Inflammatory macrophage treated with lipopolysaccharide for 4 hours (primary cell): ENCODE measurements around the gene ZGRF1.
A peak's percentile ranks its signal among the peaks of the same experiment; 100 is the strongest.
"Not testable (repeated sequence)": the region's sequence is repeated elsewhere in the genome, so short reads cannot be mapped to it uniquely, and the experiment has no call there.

ENCODE experiments used
- DNase-seq: peaks from one replicate; pipeline ENCODE4 v3.0.0-alpha.2; 2020

ZGRF1 gene

DNA sequence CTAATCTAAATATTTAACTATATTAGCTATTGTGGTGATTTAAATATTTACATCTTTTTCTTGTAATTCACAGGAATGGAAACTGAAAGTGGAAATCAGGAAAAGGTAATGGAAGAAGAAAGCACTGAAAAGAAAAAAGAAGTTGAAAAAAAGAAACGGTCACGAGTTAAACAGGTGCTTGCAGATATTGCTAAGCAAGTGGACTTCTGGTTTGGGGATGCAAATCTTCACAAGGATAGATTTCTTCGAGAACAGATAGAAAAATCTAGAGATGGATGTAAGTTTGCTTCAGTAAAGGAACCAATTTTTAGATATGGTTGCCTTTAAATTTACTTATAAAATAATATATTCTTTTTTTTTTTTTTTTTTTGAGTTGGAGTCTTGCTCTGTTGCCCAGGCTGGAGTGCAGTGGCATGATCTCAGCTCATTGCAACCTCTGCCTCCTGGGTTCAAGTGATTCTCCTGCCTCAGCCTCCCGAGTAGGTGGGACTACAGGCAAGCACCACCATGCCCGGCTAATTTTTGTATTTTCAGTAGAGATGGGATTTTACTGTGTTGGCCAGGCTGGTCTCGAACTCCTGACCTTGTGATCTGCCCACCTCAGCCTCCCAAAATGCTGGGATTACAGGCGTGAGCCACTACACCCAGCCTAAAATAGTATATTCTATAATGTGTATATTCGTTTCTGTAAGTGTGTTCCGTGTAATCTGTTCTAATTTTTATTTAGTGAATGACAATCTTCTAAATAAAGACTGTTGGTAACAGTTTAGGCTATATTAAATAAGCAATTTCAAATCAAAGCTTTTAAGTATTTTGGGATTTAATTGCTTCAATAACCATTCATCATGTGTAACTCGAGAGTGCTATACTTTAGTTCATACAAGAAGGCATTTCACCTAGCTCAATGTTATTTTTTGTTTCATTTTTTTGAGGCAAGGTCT is 8.2 kb upstream of the ZGRF1 start:
- not testable (repeated sequence) for DNase-seq

DNA sequence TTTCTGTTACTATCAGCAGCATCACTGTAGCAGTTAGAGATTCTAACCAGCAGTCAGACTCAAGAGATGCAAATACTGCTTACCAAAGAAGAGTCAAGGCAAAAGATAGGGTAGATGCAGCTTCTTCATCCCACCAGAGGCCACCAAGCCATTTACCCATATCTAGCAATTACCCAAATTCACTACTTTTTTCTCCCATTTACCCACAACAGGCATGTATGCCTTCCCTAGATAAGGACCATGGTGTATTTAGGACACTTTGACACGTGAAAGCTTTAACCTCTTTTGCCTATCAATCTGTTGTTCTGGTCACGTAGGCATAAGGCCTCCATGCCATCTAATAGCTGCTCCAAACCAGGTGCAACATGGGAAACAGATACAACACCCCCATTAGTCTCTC is 5.8 kb upstream of the ZGRF1 start:
- DNase-seq = no peak

DNA sequence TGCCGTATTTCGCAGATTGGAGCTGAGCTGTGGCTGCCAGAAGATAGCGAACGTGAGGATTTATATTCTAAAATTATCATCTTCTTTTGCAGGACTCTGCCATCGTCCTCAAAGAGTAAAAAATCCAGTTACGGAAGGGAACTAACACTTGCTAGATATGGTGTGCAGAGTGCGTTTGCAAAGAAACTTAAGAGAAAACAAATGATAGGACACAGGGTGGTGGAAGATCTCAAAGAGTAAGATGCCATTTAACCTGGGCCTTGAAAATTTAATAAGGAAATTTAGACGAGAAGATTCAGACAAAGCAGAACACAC is 800 bp upstream of the ZGRF1 start:
- DNase-seq = no peak

DNA sequence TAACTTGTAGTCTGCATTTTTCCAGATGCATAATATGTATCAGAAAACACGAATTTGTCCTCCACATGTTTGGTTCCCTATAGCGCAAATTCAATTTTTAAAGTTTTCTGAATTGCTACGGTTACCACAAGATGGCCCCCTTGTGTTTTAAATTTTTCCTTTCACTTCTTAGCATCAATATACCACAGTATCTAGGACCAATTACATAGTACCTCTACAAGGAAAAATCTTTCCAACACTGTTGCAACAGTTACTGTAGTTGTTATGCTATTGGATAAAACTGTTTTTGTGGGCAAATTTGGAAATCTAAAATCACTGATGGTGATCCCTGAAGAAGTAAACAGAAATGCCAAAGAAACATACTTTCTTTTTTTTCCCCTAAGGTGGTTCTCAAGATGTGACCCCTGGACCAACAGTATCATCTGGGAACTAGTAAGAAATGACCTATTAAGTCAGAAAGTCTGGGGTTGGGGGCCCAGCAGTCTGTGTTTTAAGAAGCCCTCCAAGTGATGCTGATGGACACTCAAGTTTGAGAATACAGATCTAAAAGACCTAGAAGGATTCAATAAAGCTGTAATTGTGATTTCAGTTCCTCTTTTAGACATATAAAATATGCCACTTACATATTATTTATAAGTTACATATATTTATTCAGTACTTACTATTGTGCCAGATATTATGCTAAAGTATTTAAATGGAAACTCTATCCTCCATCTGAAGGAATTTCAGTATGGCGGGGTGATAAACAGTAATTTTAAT is 3.1 kb downstream of the ZGRF1 start:
- peak; percentile 24 for DNase-seq

DNA sequence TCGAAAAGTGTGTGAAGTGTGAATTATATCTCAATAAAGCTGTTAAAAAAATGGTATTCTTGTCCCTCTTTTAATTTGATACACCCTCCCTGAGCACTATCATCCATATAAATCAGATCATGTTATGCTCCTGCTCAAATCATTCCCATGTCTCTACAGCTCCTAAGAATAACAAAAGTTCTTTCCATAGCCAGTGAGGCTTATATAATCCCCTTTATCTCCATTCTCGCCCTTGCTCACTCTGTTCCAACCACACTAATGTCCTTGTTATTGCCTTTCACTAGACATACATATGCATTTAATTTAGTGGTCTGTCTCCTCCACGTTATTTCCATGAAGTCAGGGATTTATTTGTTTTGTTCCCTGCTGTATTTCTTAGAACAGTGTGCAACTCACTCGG is 10.5 kb downstream of the ZGRF1 start:
- no peak for DNase-seq

DNA sequence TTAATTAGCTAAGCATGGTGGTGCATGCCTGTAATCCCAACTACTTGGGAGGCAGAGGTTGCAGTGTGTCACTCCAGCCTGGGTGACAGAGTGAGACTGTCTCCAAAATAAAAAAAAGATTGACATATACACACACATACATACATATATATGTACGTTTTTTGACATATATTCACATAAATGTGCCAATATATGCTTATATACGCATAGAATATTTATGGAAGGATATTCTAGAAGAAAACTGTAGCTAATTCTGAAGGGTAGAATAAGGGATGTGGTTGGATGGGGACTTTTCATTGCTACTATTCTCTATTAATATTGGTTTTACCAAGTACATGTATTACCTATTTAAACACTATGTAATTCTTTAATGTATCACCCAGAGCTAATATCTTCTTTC is 19.7 kb downstream of the ZGRF1 start:
- no peak for DNase-seq

DNA sequence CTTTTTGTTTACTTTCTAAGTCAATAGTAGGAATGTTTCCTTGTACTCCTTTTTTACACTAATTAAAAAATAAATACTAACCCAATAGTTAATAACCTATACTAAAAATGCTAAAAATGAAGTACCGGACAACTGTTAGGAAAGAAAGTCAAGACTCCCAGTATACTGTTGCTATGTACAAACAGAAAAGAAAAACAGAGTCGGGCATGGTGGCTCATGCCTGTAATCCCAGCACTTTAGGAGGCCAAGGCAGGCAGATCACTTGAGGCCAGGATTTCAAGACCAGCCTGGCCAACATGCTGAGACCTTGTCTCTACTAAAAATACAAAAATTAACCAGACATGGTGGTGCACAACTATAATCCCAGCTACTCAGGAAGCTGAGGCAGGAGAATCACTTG is 23.9 kb downstream of the ZGRF1 start:
- not testable (repeated sequence) for DNase-seq

DNA sequence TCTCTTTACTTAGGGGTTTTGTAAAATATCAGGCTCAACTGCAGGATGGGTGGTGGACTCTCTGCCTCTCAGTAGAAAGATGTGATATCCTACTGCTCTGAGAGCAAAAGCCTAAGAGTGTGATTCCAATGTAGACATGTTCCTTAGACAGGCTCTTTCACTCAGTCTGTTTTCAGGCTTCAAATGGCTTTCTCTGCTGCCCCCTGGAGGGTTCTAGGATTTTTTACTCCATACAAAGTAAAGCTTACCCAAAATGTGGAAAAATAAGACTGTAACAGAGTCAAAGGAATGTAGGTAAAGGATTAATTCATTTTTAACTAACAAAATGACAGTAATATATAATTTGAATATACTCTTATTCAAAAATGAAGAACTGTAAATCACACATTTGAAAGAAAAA is 32.1 kb downstream of the ZGRF1 start:
- peak; percentile 42 for DNase-seq

DNA sequence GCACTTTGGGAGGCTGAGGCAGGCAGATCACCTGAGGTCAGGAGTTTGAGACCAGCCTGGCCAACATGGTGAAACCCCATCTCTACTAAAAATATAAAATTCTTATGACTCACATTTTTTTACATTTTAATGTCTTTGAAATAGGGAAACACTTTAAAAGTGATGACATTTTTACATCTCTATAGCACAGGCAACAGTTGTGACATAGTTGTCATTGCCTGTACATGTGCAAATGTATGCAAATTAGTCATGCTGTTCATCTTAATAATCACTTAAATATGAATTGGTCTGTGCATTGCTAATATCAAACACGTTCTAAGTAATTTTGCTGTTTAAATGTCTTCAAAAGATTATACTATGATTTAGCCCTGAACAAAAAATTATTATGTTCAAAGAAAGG is 41.7 kb downstream of the ZGRF1 start:
- no peak for DNase-seq

DNA sequence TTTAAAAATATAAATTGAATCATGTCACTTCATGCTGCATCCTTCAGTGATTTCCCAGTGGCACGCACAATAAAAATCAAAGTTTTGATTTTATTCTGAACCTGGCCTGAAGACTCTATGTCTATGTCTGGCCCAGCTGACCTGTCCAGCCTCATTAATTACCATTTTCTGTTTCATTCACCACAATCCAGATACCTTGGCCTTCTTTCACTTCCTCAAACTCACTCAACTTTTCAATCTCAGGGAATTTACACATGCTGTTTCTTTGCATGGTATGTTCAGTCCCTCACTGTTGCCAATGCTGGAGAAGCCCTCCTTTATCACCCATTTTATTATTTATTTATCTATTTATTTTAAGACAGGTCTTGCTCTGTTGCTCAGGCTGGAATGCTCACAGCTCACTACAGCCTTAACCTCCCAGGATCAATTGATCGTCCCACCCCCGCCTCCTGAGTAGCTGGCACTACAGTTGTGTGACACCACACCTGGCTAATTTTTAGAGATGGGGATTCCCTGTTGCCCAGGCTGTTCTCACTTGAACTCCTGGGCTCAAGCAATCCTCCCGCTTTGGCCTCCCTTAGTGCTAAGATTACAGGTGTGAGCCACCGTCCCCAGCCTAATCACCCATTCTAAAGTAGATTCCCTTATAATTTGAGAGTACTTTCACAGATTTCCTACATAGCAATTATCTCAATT is 43.1 kb downstream of the ZGRF1 start:
- no peak for DNase-seq

DNA sequence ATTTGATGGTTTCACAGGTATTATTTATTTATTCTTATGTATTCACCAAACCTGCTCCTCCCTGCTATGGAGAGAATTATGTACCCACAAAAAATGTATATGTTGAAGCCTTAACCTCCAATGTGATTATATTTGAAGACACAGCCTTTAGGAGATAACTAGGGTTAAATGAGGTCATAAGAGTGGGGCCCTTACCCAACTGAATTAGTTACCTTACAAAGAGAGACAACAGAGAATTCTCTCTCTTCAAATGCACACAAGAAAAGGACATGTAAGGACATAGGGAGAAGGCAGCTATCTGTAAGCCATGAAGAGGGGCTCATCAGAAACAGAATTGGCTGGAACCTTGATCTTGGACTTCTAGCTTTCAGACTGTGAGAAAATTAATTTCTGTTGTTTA is 44.0 kb downstream of the ZGRF1 start:
- no peak for DNase-seq

DNA sequence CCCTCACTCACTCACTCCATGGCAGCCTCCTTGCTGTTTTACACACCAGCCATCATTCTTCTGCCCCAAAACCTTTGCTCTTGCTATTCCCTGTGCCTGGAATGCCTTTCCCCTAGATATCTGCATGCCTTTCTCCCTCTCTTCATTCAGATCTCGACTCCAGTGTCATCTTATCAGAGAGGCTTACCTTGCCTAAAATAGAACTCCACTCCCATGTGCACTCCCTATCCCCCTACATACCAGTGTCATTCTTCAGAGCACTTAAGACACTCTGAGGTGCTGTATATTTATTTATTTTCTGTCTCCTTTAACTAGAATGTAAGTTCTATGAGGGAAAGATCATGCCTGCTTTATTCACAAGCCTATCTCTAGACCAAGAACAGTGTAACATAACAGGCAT is 45.1 kb downstream of the ZGRF1 start:
- no peak for DNase-seq

DNA sequence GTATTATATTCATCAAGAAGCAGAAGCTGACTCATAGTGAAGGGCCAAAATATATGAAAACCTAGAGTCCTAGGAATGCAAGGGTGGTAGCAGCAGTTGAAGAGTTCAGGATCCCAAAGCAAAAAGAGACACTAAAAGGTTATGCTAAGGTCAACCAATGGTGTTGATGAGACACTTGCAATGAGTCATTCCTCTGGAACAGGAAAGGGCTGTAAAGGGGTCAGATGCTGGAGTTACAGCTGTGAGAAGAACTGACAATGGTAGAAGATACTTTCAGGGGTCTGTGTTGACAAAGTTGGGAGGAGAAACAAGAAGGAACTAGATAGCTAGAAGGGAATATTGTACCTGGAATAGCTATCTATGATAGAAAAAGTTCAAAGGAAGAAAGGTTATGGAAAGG is 47.5 kb downstream of the ZGRF1 start:
- DNase-seq = peak; percentile 1

DNA sequence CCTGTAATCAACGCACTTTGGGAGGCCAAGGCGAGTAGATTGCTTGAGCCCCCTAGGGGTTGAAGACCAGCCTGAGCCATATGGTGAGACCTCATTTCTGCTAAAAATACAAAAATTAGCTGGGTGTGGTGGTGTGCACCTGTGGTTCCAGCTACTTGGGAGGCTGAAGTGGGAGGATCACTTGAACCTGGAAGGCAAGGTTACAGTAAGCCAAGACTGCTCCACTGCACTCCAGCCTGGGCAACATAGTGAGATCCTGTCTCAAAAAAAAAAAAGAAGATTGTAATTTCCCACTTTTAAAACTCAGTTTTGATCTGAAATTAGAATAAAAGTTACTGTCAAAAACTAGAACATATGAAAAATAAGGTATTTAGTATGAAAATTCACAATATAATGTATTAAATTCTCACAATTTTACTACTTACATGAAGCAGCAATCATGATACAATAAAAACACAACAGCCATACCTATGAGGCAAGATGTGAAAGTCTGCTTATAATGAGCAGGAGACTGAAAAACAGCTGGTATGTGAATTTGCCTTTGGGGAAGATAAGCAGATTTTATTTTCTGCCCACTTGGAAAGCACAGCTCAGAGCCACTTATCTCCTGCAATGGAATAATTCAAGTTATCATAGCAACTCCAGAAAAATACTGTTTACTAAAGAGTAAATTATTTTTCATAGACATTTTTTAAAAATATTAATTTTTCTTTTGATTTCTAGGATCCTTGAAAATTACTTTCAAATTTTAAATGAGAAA is 50.6 kb downstream of the ZGRF1 start:
- no peak for DNase-seq

DNA sequence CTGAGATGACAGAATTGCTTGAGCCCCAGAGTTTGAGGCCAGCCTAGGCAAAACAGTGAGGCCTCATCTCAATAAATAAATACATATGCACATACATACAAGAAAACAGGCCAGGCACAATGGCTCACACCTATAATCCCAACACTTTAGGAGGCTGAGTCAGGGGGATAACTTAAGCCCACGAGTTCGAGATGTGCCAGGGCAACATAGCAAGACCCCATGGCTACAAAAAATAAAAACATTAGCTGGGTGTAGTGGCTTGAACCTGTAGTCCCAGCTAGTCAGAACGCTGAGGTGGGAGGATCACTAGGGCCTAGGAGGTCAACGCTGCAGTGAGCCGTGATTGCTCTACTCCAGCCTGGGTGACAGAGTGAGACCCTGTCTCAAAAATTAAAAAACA is 69.2 kb downstream of the ZGRF1 start:
- DNase-seq = no peak

DNA sequence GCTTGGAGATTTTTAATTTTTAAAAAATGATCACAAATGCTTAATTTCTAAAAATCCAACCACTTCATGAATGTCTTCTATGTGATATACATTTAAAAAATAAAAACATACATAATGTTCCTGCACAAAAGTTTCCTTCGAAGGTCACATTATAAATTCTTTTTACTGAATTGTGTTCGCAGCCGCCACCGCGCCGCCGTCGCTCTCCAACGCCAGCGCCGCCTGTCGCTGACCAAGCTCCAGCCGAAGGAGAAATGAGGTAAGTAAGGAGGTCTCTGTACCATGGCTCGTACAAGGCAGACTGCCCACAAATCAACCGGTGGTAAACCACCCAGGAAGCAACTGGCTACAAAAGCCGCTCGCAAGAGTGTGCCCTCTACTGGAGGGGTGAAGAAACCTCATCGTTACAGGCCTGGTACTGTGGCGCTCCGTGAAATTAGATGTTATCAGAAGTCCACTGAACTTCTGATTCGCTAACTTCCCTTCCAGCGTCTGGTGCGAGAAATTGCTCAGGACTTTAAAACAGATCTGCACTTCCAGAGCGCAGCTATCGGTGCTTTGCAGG is 71.9 kb downstream of the ZGRF1 start:
- DNase-seq = no peak

DNA sequence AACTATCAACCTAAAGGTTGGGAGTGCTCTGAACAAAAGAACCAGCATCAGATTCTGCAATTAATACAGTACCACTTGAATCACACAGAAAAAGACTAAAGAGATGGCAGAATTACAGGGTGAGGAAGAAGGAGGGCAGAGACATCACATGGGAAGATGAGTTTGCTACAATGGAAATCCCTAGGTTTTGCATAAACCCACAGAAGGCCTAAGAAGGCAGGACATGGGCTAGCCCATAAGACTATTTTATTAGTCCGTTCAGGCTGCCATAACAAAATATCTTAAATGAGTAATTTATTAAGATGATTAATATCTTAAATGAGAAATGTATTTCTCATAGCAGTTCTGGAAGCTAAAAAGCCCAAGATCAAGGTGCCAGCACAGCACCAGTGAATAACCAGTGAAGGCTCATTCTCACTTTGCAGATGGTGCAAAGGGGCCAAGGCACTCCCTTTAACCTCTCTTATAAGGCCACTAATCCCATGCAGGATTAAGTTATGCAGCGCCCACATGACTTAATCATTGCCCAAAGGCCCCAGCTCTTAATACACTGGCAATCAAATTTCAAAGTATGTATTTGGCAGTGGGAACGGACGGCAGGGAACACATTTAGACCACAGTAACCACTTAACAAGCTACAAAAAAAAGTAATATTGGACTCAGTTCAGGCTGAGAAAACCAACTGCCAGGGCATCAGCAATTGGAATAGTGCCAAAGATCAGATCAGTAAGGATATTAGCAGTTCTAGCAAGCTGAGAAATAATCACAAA is 73.1 kb downstream of the ZGRF1 start:
- DNase-seq = no peak

DNA sequence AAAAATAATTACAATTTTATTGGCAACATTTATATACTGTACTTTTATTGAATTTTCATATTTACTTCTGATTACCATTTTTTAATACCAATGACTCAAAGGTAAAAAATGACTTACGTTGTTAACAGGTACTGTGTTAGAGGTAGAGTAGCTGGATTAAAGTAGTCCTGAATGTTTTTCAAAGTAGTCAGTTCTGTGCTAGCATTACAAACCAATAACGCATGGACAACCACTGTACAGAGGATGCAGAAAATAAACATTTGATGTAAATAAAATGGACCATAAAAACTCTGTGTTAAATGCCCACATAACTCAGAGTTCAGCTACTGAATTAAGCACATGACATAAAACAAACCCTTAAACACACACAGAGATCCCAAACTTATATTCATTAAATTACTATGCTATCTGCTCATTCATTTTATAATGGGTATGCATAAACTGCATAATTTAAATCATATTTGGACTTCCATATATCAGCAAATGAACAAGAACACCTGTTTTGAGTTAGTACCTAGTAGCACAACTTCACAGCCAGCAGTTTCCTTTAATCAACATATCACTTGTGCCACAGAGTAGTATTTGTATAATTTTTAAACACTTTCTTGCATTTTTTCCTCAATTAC is 74.3 kb downstream of the ZGRF1 start:
- DNase-seq = no peak

DNA sequence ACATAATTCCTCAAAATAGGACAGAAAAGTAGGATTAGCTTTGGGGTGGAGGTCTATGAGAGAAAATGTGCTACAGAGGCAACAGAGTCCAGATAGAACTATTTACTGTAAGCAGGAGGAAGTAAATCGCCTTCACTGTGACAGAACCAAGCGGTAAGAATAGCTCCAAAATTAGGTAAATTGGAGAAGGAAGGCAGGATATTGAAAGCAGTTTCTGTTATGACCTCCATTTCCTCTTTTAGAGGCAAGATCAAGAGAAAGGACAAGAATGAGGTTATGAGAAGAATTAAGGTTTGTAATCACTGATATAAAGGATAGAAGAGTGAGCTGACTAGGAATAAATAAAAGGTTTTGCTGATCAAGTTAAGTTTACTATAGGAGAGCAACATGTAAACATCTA is 76.6 kb downstream of the ZGRF1 start:
- DNase-seq = peak; percentile 37

DNA sequence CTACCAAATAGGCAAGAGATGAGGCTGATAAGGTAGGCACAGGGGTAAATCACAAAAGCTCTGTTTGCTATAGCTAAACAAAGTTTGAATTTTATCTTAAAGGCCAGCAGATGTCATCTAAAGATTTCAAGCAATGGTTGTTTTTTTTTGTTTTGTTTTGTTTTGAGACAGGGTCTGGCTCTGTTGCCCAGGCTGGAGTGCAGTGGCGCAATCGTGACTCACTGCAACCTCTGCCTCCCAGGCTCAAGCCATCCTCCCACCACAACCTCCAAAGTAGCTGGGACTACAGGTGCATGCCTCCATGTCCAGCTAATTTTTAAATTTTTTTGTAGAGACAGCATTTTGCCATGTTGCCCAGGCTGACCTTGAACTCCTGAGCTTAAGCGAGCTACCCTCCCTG is 77.7 kb downstream of the ZGRF1 start:
- DNase-seq = no peak

DNA sequence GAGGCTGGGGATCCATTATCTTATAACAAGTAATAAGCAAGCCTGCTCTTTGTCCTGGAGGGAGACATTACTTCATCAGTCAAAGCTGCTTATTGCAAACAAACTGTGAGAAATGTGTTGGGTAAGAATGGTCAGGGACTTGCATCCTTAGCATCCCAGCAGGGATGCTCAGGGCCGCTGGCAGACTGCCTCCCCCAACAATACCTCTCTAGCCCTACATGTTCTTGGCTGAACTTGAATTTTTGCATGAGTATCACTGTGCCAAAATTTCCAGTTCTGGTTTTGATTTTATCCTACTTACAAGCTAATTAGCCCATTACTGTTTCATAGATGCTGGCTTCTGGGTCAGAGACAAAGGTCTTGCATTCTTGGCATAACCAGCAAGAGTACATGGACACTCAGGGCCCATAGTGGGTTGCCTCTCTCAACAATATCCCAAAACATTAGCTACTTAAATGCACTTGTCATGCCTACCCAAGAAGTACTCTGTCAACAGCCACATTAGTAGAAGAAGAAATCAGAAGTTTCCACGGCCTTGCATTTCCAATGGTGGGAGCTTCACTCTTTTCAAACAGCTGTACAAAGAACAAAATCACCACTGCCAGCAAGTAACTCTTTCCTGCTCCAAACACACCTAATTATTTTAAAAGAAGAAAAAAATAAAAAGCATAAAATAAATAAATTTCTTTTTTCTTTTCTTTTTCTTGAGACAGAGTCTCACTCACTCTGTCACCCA is 78.9 kb downstream of the ZGRF1 start:
- no peak for DNase-seq
